ENCODE measurements around the gene PCDHA6. TPM values are rescaled to one million over a fixed set of nuclear protein-coding genes. Genes with fewer than 3 reads are reported as not detected.
"Not testable (repeated sequence)": the region's sequence is repeated elsewhere in the genome, so short reads cannot be mapped to it uniquely, and the experiment has no call there.

Gene PCDHA6
- total RNA-seq, 1 donor from 2014 or later = not detected

DNA sequence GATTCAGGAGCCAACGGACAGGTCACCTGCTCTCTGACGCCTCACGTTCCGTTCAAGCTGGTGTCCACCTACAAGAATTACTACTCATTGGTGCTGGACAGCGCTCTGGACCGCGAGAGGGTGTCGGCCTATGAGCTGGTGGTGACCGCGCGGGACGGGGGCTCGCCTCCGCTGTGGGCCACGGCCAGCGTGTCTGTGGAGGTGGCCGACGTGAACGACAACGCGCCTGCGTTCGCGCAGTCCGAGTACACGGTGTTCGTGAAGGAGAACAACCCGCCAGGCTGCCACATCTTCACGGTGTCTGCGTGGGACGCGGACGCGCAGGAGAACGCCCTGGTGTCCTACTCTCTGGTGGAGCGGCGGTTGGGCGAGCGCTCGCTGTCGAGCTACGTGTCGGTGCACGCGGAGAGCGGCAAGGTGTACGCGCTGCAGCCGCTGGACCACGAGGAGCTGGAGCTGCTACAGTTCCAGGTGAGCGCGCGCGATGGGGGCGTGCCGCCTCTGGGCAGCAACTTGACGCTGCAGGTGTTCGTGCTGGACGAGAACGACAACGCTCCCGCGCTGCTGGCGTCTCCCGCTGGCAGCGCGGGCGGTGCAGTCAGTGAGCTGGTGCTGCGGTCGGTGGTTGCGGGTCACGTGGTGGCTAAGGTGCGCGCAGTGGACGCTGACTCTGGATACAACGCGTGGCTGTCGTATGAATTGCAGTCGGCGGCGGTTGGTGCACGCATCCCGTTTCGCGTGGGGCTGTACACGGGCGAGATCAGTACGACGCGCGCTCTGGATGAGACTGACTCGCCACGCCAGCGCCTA lies 29.6 kb downstream of the PCDHA6 start:
- no peak for DNase-seq (ENCODE audit: low spot score)
- Mint-ChIP-seq H3K27ac (no peak overlapping the region), H3K27me3 (ENCODE audit: low read depth) (no peaks in the 10 kb centered on the region), H3K4me3 (ENCODE audit: low read depth) (no peak overlapping the region), H3K9me3 (peaks cover 45% of the 10 kb centered on the region), H3K4me1 (ENCODE audit: low read depth) (no peaks in the 10 kb centered on the region), H3K36me3 (ENCODE audit: low read depth) (no peaks in the 10 kb centered on the region)
- intact Hi-C loops (cut with micrococcal nuclease) = loop anchor here (10.0 kb wide), 1 partner anchor 63 kb away; the partner anchor contains the start of gene PCDHA2

DNA sequence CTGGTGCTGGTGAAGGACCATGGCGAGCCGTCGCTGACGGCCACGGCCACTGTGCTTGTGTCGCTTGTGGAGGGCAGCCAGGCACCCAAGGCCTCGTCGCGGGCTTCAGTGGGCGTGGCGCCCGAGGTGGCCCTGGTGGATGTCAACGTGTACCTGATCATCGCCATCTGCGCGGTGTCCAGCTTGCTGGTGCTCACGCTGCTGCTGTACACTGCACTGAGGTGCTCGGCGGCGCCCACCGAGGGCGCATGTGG lies 30.2 kb downstream of the PCDHA6 start:
- Mint-ChIP-seq H3K27me3 (ENCODE audit: low read depth) (no peaks in the 10 kb centered on the region), H3K9me3 (peaks cover 45% of the 10 kb centered on the region), H3K4me3 (ENCODE audit: low read depth) (no peak overlapping the region), H3K36me3 (ENCODE audit: low read depth) (no peaks in the 10 kb centered on the region), H3K4me1 (ENCODE audit: low read depth) (no peaks in the 10 kb centered on the region), H3K27ac (no peak overlapping the region)
- no peak for DNase-seq (ENCODE audit: low spot score)
- intact Hi-C loops (cut with micrococcal nuclease) = loop anchor here (10.0 kb wide), 1 partner anchor 63 kb away; the partner anchor contains the start of gene PCDHA2

DNA sequence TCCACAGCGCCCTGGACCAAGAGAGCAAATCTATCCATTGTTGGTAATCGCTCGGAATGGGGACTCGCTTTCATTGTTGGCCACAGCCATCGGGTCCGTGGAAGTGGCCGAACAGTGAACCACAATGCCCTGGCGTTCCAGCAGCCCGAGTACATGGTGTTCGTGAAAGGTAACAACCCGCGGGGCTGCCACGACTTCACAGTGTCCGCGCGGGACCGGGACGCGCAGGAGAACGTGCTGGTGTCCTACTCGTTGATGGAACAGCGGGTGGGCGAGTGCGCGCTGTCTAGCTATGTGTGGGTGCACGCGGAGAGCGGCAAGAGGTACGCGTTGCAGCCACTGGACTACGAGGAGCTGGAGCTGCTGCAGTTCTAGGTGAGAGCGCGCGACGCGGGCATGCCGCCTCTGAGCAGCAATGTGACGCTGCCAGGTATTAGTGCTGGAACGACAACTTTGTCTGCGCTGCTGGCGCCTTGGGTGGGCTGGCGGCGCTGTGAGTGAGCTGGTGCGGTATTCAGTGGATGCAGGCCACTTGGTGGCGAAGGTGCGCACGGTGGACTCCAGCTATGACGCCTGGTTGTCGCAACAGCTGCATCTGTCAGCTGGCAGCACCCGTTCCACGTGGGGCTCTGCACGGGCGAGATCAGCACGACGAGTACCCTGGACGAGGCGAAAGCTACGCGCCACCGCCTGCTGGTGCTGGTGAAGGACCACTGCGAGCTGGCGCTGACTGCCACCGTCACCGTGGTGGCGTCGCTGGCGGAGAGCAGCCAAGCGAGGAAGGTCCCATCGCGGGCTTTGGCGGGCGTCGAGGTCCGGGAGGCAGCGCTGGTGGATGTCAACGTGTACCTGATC lies 34.9 kb downstream of the PCDHA6 start:
- Mint-ChIP-seq H3K27me3 (ENCODE audit: low read depth) (no peaks in the 10 kb centered on the region), H3K4me3 (ENCODE audit: low read depth) (no peak overlapping the region), H3K27ac (no peak overlapping the region), H3K9me3 (peaks cover 16% of the 10 kb centered on the region), H3K4me1 (ENCODE audit: low read depth) (no peaks in the 10 kb centered on the region), H3K36me3 (ENCODE audit: low read depth) (no peaks in the 10 kb centered on the region)
- DNase-seq (ENCODE audit: low spot score) = no peak
- intact Hi-C loops (cut with micrococcal nuclease) = no loop called here

DNA sequence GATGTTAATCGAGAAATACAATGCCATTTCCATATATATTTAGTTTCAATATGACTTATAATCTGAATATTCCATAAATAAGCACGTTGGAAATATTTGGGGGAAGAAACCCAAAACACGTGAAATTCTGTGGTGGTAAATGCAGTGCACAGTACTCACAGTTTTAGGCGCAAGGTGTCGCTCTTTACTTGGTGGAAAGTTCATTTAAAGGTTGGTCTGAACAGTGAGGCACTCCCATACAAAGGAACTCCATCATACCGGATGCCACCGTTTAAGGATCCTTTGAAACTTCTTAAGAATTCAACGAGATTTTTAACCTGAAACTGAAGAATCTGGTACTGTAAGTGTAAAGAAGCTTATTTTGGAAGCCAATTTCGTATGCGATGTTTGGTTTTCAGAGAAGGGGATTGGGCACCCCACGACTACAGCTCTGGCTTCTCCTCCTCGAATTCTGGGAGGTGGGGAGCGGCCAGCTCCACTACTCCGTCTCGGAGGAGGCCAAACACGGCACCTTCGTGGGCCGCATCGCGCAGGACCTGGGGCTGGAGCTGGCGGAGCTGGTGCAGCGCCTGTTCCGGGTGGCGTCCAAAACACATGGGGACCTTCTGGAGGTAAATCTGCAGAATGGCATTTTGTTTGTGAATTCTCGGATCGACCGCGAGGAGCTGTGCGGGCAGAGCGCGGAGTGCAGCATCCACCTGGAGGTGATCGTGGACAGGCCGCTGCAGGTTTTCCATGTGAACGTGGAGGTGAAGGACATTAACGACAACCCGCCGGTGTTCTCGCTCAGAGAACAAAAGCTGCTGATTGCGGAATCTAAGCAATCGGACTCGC lies 41.2 kb downstream of the PCDHA6 start, which contains the start of gene PCDHA11:
Gene PCDHA11 (plus strand): TSS at position 237 of the 834 bp plus-strand sequence. CDS start 147 bp downstream, at position 384.
- Mint-ChIP-seq H3K36me3 (ENCODE audit: low read depth) (peaks cover 3% of the 10 kb centered on the region), H3K27me3 (ENCODE audit: low read depth) (no peaks in the 10 kb centered on the region), H3K4me3 (ENCODE audit: low read depth) (no peak within 1 kb of the TSS), H3K9me3 (peaks cover 18% of the 10 kb centered on the region), H3K4me1 (ENCODE audit: low read depth) (no peaks in the 10 kb centered on the region), H3K27ac (no peak within 1 kb of the TSS)
- no peak for DNase-seq (ENCODE audit: low spot score)
- intact Hi-C loops (cut with micrococcal nuclease) = no loop called here

DNA sequence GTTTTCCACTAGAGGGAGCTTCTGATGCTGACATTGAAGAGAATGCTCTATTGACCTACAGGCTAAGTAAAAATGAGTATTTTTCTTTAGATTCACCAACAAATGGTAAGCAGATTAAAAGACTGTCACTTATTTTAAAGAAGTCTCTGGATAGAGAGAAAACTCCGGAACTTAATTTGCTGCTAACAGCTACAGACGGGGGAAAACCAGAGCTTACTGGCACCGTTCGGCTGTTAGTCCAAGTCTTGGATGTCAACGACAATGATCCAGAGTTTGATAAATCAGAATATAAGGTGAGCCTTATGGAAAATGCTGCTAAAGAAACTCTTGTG lies 41.8 kb downstream of the PCDHA6 start:
- Mint-ChIP-seq H3K27ac (no peak overlapping the region), H3K9me3 (peaks cover 23% of the 10 kb centered on the region), H3K4me3 (ENCODE audit: low read depth) (no peak overlapping the region), H3K36me3 (ENCODE audit: low read depth) (peaks cover 3% of the 10 kb centered on the region), H3K27me3 (ENCODE audit: low read depth) (no peaks in the 10 kb centered on the region), H3K4me1 (ENCODE audit: low read depth) (no peaks in the 10 kb centered on the region)
- intact Hi-C loops (cut with micrococcal nuclease) = no loop called here
- DNase-seq (ENCODE audit: low spot score) = no peak

DNA sequence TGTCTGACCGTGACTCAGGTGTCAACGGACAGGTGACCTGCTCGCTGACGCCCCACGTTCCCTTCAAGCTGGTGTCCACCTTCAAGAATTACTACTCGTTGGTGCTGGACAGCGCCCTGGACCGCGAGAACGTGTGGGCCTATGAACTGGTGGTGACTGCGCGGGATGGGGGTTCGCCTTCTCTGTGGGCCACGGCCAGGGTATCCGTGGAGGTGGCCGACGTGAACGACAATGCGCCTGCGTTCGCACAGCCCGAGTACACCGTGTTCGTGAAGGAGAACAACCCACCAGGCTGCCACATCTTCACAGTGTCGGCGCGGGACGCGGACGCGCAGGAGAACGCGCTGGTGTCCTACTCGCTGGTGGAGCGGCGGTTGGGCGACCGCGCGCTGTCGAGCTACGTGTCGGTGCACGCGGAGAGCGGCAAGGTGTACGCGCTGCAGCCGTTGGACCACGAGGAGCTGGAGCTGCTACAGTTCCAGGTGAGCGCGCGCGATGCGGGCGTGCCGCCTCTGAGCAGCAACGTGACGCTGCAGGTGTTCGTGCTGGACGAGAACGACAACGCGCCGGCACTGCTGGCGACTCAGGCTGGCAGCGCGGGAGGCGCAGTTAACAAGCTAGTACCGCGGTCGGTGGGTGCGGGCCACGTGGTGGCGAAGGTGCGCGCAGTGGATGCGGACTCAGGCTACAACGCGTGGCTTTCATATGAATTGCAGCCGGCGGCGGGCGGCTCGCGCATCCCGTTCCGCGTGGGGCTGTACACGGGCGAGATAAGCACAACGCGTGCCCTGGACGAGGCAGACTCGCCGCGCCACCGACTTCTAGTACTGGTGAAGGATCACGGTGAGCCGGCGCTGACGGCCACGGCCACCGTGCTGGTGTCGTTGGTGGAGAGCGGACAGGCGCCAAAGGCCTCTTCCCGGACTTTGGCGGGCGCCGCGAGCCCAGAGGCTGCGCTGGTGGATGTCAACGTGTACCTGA lies 42.8 kb downstream of the PCDHA6 start:
- Mint-ChIP-seq H3K27ac (no peak overlapping the region), H3K27me3 (ENCODE audit: low read depth) (no peaks in the 10 kb centered on the region), H3K4me3 (ENCODE audit: low read depth) (no peak overlapping the region), H3K4me1 (ENCODE audit: low read depth) (no peaks in the 10 kb centered on the region), H3K36me3 (ENCODE audit: low read depth) (peaks cover 3% of the 10 kb centered on the region), H3K9me3 (peaks cover 29% of the 10 kb centered on the region)
- no peak for DNase-seq (ENCODE audit: low spot score)
- intact Hi-C loops (cut with micrococcal nuclease) = no loop called here

DNA sequence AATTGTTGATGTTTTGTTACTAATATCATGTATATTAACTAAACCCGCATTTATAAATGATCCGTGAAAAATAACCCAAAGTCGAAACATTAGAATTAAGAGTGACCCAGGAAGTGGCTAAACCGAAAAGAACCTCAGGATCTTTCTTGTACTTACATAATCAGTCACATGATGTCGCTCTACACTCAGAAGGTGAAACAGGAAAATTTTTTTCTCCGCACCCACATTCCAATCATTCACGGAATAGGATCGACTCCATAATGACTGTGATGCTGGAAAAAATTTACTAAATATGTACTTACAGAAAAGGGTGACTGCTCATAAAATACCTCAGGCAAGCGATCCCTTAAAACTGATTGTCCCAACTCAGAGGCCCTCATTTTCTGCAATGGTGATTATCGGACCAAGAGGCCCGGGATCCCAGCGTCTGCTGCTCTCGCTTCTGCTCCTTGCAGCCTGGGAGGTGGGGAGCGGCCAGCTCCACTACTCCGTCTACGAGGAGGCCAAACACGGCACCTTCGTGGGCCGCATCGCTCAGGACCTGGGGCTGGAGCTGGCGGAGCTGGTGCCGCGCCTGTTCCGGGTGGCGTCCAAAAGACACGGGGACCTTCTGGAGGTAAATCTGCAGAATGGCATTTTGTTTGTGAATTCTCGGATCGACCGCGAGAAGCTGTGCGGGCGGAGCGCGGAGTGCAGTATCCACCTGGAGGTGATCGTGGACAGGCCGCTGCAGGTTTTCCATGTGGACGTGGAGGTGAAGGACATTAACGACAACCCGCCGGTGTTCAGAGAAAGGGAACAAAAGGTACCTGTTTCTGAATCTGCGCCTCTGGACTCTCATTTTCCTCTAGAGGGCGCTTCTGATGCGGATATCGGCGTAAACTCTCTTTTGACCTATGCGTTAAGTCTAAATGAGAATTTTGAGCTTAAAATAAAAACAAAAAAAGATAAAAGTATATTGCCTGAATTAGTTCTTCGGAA lies 47.6 kb downstream of the PCDHA6 start, which contains the start of gene PCDHA12:
Gene PCDHA12 (plus strand): TSS at position 224 of the 981 bp plus-strand sequence. CDS start 165 bp downstream, at position 389.
- intact Hi-C loops (cut with micrococcal nuclease) = no loop called here
- no peak within 1 kb of the TSS for H3K27ac Mint-ChIP-seq

DNA sequence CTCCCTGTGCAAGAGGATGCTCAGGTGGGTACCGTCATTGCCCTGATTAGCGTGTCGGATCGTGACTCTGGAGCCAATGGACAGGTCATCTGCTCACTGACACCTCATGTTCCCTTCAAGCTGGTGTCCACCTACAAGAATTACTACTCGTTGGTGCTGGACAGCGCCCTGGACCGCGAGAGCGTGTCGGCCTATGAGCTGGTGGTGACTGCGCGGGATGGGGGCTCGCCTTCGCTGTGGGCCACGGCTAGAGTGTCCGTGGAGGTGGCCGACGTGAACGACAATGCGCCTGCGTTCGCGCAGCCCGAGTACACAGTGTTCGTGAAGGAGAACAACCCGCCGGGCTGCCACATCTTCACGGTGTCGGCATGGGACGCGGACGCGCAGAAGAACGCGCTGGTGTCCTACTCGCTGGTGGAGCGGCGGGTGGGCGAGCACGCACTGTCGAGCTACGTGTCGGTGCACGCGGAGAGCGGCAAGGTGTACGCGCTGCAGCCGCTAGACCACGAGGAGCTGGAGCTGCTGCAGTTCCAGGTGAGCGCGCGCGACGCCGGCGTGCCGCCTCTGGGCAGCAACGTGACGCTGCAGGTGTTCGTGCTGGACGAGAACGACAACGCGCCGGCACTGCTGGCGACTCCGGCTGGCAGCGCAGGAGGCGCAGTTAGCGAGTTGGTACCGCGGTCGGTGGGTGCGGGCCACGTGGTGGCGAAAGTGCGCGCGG lies 48.9 kb downstream of the PCDHA6 start:
- H3K36me3 Mint-ChIP-seq (ENCODE audit: low read depth); H3K4me1 Mint-ChIP-seq (ENCODE audit: low read depth); H3K27me3 Mint-ChIP-seq (ENCODE audit: low read depth); H3K4me3 Mint-ChIP-seq (ENCODE audit: low read depth); DNase-seq (ENCODE audit: low spot score); H3K27ac Mint-ChIP-seq; intact Hi-C loops (cut with micrococcal nuclease): not testable (repeated sequence)
- peaks cover 51% of the 10 kb centered on the region for H3K9me3 Mint-ChIP-seq

More for the DNA sequence above, 47.6 kb downstream of the PCDHA6 start, which contains the start of gene PCDHA12:
- Mint-ChIP-seq H3K9me3 (peaks cover 41% of the 10 kb centered on the region), H3K4me3 (ENCODE audit: low read depth) (no peak within 1 kb of the TSS), H3K4me1 (ENCODE audit: low read depth) (no peaks in the 10 kb centered on the region), H3K36me3 (ENCODE audit: low read depth) (no peaks in the 10 kb centered on the region), H3K27me3 (ENCODE audit: low read depth) (no peaks in the 10 kb centered on the region)
- no peak for DNase-seq (ENCODE audit: low spot score)

DNA sequence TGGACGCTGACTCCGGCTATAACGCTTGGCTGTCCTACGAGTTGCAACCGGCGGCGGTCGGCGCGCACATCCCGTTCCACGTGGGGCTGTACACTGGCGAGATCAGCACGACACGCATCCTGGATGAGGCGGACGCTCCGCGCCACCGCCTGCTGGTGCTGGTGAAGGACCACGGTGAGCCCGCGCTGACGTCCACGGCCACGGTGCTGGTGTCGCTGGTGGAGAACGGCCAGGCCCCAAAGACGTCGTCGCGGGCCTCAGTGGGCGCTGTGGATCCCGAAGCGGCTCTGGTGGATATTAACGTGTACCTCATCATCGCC lies 49.5 kb downstream of the PCDHA6 start:
- Mint-ChIP-seq H3K9me3 (peaks cover 52% of the 10 kb centered on the region), H3K4me3 (ENCODE audit: low read depth) (no peak overlapping the region), H3K27ac (no peak overlapping the region), H3K4me1 (ENCODE audit: low read depth) (no peaks in the 10 kb centered on the region), H3K27me3 (ENCODE audit: low read depth) (no peaks in the 10 kb centered on the region), H3K36me3 (ENCODE audit: low read depth) (no peaks in the 10 kb centered on the region)
- intact Hi-C loops (cut with micrococcal nuclease) = no loop called here
- no peak for DNase-seq (ENCODE audit: low spot score)
